ENCODE data around the gene PSMB4. TPM values are rescaled to one million over a fixed set of nuclear protein-coding genes. Genes with fewer than 3 reads are reported as not detected.
"Not testable (repeated sequence)": the region's sequence is repeated elsewhere in the genome, so short reads cannot be mapped to it uniquely, and the experiment has no call there.

Gene PSMB4
- total RNA-seq (2014; rRNA removed; shearing (Covaris generic)), result 641 and 758 TPM in 2 replicates
- 509 and 554 TPM in 2 replicates for polyA plus RNA-seq (2014; cell fraction: nucleus; rRNA removed)

DNA sequence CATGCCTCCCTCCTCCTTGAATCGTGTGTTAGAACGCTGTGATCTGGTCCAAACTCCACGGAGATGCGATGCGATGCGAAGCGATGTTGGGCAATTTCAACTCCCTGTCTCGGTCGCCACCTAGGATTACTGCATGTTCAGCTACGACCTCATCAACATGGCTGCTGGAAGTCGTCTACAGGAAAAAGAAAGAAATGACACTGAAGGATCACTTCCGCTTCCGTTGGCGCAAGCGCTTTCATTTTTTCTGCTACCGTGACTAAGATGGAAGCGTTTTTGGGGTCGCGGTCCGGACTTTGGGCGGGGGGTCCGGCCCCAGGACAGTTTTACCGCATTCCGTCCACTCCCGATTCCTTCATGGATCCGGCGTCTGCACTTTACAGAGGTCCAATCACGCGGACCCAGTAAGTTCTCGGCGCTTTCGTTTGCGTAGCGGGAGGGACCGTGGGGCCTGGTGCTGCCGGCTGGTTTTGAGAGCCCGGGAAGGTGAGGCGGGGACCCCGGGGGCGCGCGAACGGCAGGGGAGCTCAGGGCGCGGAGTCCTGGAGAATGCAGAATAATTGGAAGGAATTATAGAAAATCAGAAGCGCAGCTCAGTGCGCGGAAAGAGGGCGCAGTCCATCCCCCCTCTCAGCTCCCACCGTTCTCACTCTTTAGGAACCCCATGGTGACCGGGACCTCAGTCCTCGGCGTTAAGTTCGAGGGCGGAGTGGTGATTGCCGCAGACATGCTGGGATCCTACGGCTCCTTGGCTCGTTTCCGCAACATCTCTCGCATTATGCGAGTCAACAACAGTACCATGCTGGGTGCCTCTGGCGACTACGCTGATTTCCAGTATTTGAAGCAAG lies at the start of gene PSMB4:
Gene PSMB4, plus strand, starts transcription at position 250 of the 848 bp plus-strand sequence. Its CDS starts 15 bp downstream, at position 265.
- DNase-seq (ENCODE audit: extremely low read depth, low read depth), result peak; percentile 95

DNA sequence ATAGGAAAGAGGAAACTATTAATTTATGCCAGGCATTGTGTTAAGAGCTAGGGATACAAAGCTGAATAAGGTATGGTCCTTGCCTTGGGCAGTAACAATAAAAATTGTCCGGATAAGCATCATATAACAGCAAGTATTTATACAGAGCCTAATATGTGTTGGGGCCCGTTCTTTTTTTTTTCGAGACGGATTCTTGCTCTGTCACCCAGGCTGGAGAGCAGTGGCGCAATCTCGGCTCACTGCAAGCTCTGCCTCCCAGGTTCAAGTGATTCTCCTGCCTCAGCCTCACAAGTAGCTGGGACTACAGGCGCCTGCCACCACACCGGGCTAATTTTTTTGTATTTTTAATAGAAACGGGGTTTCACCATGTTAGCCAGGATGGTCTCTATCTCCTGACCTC lies 49.0 kb upstream of the PSMB4 start:
- DNase-seq (ENCODE audit: extremely low read depth, low read depth), result not testable (repeated sequence)

DNA sequence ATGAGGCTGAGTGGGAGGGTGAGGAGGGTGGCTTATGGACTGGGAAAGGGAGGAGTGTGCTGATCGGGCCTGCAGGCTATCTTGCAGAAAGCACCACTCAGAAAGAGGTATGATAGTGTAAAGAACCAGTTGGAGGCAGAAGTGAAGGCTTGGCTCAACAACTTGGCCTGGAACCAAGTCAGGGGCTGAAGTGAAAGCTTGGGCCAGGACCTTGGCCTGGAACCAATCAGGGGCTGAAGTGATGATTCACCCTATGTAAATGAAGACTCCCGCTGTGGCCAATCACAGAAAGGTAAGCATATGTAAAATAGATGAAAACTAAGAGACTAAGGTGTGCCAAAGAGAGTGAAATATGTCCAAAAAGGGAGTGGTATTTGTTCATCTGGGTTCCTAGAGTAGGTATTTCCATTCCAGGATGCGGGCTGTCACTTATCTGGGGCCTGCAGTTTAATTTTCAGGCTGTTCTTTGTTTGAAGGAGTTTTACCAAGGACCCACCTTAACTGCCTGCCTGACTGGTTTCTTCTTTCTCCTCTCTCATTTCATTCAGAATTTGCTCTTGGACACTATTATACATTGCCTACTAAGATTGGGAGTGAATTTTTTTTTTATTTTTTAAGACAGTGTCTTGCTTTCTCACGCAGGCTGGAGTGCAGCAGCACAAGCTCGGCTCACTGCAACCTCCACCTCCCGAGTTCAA lies 47.2 kb upstream of the PSMB4 start:
- no peak for DNase-seq (ENCODE audit: extremely low read depth, low read depth)

DNA sequence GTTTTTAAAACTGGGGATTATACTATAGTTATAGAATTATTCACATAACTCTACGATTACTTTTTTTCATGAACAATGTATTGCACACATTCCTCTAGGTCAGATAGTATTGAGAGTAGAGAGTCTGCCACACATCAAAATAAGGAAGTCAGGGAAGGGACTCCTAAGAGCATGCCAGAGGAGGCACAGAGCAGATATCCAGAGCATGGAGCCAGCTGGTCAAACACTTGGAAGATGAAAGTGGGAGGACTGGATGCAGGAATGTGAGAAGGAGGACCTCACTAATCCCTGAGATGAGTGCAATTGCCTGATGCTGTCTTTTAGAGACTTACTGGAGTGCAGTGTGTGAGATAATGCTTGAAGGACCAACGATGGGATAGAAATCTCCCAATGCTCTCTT lies 42.7 kb upstream of the PSMB4 start:
- DNase-seq (ENCODE audit: extremely low read depth, low read depth), result no peak

DNA sequence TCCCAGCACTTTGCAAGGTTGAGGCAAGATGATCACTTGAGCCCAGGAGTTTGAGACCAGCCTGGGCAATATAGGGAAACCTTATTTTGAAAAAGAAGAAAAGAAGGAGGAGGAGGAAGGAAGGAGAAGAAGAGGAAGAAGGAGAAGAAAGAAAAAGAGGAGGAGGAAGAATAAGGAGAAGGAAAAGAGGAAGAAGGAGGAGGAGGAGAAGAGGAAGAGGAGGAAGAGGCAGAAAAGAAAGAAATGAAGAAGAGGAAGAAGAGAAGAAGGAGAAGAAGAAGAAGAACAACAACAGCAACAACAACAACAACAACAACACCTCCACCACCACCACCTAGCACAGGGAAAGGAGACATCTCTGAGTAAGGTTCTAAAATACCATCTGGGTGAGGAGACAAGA lies 37.5 kb upstream of the PSMB4 start:
- no peak for DNase-seq (ENCODE audit: extremely low read depth, low read depth)

DNA sequence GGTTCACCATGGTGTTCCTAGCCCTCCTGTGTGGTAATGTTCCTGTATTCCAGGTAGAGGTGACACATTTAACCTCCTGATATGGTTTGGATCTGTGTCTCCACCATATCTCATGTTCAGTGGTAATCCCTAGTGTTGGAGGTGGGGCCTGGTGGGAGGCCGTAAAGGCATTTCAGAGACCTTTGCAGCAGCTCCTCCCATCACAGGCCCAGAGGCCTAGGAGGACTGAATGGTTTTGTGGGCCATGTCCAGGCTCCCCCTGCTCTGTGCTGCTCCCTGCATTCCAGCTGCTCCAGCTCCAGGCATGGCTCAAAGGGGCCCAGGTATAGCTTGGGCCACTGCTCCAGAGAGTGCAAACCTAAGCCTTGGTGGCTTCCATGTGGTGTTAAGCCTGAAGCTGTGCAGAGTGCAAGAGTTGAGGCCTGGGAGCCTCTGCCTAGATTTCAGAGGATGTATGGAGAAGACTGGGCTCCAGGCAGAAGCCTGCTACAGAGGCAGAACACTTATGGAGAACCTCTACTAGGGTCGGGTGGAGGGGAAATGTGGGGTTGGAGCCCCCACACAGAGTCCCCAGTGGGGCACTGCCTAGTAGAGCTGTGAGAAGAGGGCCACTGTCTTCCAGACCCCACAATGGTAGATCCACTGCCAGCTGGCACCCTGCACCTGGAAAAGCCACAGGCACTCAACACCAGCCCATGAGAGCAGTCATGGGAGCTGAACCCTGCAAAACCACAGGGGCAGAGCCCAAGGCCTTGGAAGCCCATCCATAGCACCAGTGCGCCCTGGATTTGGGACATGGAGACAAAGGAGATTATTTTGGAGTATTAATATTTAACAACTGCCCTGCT lies 36.8 kb upstream of the PSMB4 start:
- DNase-seq (ENCODE audit: extremely low read depth, low read depth), result no peak

DNA sequence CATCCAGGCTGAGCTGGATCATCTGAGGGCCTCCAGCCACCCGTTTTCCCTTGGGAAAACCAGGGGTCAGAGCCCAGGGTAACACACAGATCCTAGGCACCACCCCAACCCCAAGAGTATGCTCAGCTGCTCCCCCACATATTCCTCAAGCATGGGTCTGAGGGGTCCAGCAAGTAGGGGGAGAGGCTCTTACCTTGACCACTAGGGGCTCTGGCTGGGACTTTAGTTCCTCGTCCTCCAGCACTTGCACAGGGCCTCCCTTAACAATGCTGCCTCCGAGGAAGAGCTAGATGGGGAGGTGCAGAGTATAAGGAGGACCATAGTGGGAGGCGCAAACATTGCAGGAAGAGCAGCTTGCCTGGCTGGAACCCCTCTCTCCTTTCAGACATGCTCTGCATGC lies 34.4 kb upstream of the PSMB4 start:
- DNase-seq (ENCODE audit: extremely low read depth, low read depth), result no peak

DNA sequence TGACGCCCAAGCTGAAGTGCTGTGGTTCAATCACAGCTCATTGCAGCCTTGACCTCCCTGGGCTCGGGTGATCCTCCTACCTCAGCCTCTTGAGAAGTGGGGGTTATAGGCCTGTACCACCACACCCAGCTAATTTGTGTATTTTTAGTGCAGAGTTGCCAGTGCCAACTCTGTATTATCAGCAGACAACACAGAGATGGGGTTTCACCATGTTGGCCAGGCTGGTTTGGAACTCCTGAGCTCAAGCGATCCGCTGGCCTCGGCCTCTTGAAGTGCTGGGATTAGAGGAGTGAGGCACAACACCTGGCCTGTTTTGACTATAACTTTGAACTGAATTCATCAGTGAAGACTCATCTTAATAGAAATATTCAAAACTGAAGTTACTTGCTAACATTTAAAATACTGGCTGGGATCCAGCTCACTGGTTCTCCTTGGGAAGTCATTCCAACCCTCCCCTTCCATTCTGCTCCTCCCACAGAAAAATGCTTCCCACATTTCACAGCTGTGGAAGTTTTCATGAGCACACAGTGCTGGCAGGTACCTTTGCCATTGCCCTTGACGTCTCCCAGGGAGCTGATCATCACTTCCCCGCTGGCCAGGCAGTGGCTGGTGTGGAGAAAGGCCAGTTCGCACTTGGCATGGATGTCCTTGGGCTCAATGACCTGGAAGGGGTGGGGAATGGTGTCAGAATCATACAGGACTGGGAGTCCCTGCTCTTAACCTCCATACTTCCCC lies 31.5 kb upstream of the PSMB4 start:
- no peak for DNase-seq (ENCODE audit: extremely low read depth, low read depth)

DNA sequence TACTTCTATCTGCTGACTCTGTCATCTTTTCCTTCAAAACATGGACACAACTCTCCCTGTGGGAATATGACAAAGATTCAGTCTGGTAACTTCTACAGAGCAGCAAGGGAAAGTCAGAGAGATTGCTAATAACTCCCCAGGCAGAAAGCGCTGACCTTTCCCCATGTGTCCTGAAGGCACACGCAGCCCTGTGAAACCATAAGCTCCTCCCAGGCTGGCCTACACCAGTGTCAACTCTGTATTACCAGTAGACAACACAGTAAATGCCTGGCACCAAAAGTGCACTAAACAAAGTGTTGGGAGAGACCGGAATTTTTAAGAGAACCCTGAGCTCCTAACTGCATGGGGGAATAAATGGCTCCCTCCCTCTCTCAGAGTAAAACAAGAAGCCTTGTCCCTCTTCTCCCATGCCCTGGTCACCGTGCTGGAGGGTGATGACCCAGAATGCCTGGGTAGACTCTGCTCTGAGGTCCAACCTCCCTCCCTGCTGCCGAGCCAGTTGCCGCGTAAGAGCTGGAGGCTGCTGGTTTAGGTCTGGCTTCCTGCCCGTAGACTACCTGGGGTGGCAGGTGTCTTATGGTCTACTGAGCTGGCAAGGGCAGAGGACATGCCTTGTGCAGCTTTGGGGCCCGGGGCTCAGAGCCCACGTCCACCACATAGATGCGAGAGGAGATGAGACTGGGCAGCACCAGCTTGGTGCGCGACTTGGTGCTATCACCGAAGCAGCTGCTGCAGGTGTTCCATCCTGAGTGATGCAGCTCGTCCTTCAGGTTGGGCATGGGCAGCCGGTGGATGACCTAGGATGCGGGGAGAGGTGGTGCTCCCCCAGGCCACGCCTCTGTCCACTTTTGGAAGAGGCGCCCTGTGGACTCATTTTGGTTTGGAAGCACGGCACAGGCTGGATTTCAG lies 30.7 kb upstream of the PSMB4 start:
- DNase-seq (ENCODE audit: extremely low read depth, low read depth), result no peak

DNA sequence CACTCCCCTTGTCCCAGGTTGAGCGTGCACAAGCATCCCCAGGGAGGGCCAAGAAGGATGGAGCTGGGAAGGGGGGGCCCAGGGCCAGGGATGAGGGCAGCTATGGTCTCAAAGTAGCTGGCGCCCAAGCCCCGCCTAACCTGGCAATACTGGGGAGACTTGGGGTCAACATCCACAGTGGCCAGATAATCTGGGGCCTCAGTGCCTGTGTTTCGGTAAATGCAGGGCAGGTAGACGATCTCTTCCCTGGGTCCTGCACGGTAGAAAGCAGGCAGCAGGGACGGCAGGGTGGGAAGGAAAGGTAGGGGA lies 30.1 kb upstream of the PSMB4 start:
- DNase-seq (ENCODE audit: extremely low read depth, low read depth), result no peak

DNA sequence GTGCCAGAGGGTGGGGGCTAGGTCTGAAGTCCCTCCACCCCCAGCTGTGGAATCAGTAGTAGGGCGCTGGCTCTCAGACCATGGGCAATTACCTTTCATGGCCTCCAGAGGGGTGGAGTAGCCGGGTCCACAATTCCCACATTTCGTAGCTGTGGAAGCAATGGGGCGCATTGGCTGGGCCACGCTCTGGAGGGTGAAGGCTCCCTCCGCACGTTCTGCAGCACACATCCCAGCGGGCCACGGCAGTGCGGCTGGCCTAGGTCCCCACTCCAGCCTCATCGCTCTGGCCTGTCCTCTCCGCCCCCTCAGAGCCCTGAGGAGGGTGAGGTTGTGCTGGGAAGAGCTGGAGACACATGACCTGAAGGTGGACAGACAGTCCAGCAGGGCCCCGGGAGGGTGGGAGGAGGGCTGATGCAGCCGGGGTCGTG lies 29.7 kb upstream of the PSMB4 start:
- no peak for DNase-seq (ENCODE audit: extremely low read depth, low read depth)

DNA sequence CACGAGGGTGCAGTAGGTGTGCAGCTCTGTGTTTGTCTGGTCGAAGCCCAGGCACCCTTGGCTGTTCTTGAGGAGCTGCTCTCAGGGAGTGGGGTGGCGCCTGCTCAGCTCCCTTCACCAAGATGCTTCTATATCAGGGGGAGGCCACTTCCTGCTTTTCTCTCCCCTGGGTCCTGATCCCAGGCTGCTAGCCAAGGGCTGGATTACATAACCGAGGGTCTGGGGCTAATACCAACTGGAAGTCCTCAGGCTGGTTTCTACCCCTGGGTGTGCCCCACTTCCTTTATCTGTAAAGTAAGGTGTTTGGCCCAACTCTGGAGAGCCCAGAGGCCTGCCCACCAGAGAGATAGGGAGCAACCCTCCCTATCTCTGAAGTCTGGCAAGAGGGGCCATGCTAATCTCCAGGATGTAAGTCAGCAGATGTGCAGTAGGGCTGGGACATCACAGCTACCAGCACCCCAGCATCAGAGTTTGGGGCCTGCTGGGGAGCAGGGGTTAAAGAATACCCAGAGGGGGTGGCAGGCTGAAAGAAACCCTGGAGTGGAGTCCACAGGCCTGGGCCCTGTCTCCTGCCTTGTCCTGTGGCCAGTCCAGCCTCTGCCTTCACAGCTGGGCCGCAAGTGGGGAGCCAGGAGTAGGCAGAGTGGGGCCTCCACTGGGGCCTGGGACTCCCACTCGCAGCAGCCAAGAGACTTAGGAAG lies 29.0 kb upstream of the PSMB4 start:
- no peak for DNase-seq (ENCODE audit: extremely low read depth, low read depth)

DNA sequence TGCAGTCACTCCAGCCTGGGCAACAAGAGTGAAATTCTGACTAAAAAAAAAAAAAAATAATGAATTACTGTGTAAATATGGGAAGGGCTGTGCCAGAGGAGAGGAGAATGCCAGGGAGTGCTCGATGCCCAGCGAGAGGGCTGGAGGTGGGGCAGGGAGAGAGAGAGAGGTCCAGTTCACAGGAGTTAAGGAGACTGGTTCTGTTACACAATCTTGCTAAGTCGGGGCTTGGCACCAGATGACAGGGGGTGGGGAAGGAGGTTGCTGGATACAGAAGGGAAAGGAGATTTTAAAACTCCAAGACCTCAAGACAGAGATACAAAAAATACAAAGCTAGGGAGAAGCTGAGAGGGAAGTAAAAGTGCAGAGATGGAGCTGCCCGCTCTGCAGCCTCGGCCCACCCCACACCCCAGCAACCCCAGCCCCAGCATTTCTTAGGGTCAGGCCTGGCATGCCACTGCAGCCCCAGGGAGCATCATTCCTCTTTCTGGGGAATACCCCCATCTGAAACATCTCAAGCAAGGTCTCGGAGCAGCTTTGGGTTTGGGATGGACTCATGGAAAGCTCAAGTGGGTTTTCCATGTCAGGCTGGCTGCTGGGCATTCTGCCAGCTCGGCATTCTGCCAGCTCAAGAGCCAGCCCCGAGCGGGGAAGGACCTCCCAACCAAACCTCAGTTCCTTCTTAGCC lies 27.9 kb upstream of the PSMB4 start:
- peak; percentile 25 for DNase-seq (ENCODE audit: extremely low read depth, low read depth)

DNA sequence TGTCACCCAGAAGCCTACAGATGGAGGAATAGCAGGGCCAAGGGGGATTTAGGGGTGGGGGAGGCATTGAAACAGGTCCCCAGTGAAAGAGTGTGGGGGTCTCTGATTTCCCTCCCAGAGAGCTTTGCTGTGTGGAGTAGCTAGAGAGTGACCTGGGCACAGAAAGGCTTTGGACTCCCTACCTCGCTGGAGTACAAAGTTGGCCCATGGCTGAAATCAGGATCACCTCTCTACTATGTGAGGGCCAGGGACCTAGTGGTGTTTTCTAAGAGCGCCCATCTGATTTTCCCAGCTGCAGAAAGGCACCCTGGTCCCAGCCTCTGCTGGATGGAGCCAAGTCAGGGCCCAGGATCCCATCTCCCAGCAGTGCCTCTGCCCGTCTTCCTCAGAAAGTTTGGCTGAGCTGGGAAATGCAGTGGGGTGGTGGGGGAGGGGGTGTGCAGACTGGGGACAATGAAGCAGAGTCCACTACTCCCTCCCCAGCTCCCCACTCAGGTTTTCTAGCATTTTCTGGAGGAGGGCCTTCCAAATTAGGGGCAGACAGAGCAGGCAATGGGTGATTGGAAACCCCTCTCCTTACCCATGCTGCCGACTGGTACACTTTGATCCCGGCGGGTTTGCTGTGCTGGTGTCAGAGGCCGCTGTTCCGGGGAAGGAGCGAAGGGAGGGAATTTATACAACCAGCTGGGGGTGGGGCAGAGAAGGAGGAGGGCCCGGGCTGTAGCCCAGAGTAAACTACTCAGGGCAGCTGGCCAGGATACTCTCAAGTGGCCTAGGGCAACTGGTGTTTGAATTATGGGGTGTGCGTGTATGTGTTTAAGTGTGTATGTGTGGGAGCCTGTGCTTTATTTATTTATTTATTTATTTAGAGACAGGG lies 27.1 kb upstream of the PSMB4 start, which contains the start of gene SELENBP1:
Gene SELENBP1, minus strand, starts transcription at position 648 of the 877 bp plus-strand sequence. Its CDS starts 64 bp downstream, at position 584.
- peak; percentile 75 for DNase-seq (ENCODE audit: extremely low read depth, low read depth)

DNA sequence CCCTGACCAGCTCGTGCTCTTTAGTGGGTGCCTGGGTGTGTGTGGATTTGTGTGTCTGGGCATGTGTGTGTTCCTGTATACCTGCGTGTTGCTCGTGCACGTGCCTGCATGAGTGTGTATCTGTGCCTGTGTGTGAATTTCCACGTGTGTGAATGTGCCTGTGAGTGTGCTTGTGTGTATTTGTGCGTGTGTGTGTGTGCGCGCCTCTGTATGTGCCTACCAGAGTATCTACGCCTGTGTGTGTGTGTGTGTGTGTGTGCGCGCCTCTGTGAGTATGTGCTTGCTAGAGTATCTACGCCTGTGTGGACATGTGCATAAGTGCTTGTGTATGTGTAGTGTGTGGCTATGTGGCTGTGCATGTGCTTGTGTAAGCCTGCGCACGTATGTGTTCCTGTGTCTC lies 26.2 kb upstream of the PSMB4 start:
- no peak for DNase-seq (ENCODE audit: extremely low read depth, low read depth)

DNA sequence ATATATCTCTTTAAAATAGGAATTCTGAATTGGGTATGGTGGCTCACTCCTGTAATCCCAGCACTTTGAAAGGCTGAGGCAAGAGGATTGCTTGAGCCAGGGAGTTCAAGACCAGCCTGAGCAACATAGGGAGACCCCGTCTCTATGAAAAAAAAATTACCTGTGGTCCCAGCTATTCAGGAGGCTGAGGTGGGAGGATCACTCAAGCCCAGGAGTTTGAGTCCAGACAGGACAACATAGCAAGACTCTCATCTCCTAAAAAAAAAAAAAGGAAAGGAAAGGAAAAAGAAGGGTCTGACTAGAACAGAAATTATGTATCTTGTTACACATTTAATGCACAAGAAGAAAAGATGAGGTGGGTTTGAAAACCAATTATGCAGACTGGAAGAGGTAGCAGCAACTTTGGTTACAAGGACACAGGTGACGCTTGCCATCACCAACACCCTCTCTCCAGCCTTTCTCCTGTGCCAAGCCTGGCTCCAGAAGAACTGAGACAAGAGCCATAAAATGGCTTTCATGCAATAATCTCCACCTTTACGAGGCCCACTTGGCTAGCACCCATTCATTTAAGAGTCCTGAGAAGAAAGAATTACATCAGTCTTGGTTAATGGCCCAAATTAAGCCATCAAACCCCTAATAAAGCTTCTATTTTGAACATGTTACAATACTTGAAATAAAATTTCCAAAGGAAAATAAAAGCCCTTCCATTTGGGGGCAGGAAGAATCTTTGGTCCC lies 22.1 kb upstream of the PSMB4 start:
- DNase-seq (ENCODE audit: extremely low read depth, low read depth), result no peak
